ENCODE data around the gene ZHX3. TPM values are rescaled to one million over a fixed set of nuclear protein-coding genes. Genes with fewer than 3 reads are reported as not detected.

The ZHX3 gene
- total and polyA plus RNA-seq, 9 of the 15 experiments (the other 6 are each of a cell fraction or from before 2014, with no cell fraction given), result 0.80 to 14.6 (median 4.9) TPM

DNA sequence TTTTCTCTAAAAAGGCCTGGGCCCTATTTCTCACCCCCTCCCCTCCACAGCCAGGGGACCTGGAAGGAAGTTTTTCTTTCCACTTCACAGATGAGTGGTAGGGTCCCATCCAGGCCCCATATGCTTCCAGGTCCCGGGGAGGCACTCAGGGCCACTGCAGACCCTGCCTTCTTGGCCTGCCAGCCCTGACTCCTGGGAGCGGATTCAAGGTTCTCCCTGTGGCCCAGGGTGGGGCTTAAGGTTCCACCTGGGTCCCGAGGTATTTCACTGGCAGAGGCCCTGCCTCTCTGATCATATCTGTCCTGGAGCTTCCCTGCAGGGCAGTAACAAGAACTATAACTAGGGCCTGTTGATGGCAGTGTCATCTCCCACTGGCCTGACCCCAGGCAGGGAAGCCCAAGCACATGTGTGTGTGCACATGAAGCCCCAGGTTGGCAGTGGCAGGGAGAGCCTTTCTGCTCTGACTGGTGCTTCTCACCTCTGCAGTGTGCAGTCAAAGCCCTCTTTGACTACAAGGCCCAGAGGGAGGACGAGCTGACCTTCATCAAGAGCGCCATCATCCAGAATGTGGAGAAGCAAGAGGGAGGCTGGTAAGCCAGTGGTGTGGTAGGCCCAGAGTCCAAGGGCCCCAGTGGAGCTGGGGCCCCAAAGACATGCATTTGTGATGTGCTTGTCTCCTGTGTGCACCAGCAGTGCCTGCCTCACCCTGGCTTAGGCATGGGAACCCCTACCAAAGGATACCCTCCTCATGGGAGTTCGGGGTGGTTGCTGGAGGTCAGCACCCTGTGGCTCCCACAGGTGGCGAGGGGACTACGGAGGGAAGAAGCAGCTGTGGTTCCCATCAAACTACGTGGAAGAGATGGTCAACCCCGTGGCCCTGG lies 149.0 kb downstream of the ZHX3 start:
- in situ Hi-C loops (cut with MboI), result no loop called here
- Histone ChIP-seq H3K27me3 (ENCODE audit: control insufficient read depth in 2 of 2, insufficient read depth in 2 of 2, low read length in 2 of 2) (no peaks in the 10 kb centered on the region), H3K27ac (ENCODE audit: extremely low read depth, low read depth, low read length) (no peak overlapping the region), H3K79me2 (ENCODE audit: control insufficient read depth, insufficient read depth, low read length) (no peaks in the 10 kb centered on the region), H3K36me3 (ENCODE audit: control insufficient read depth, insufficient read depth, low read length) (peaks cover 85% of the 10 kb centered on the region; the same call in 2 of the 3 replicates), H3K9me1 (ENCODE audit: control insufficient read depth, insufficient read depth, low read length) (peaks cover 2% of the 10 kb centered on the region), H4K20me1 (replicated peaks; ENCODE audit: control insufficient read depth, insufficient read depth, low read length) (peaks cover 9% of the 10 kb centered on the region; the same call in 1 of the 2 replicates), H3K4me2 (ENCODE audit: insufficient read depth, low read length) (no peak overlapping the region), H3K9ac (ENCODE audit: insufficient read depth in 1 of 2, low read depth in 2 of 2, low read length in 2 of 2) (no peak overlapping the region), H3K4me3 (no peak overlapping the region), H3K9me3 (replicated peaks; ENCODE audit: control insufficient read depth, insufficient read depth, low read depth, low read length) (no peaks in the 10 kb centered on the region), H2AFZ (ENCODE audit: low read depth, low read length) (no peak overlapping the region), H3K4me1 (replicated peaks in 1 of 2; ENCODE audit: control insufficient read depth in 2 of 2, insufficient read depth in 2 of 2, low read length in 2 of 2) (no peaks in the 10 kb centered on the region)
- ChIA-PET POLR2A (interaction anchor here (1.3 to 2.3 kb wide), 2 partner anchors 10 to 18 kb away, joined by 3 to 7 read pairs; no protein-coding TSS in a partner anchor), CTCF (ENCODE audit: low intra/inter-chr PET ratio) (no interaction called here)
- BruUV-seq (replicated peaks), result no TSS peak
- FAIRE-seq, result no peak
- TF ChIP-seq GABPB1 (CRISPR knock-in tag; IDR thresholded peaks at IDR 0.05), result no peak
- TF ChIP-seq EP300 (IDR thresholded peaks at IDR 0.05; ENCODE audit: low read length), result no peak
- no peak for TF ChIP-seq NFYB (IDR thresholded peaks at IDR 0.05; ENCODE audit: extremely low read depth, insufficient read length)
- no peak for TF ChIP-seq SIX5 (IDR thresholded peaks at IDR 0.05; ENCODE audit: borderline replicate concordance in 1 of 2, insufficient read depth in 1 of 2, low read depth in 1 of 2, low read length in 2 of 2)
- TF ChIP-seq ZKSCAN1 (IDR thresholded peaks at IDR 0.05; ENCODE audit: low read depth, low read length), result no peak
- TF ChIP-seq ELF4 (CRISPR knock-in tag; IDR thresholded peaks at IDR 0.05), result no peak
- TF ChIP-seq POLR2G (IDR thresholded peaks at IDR 0.05; ENCODE audit: low read depth, low read length), result peak; percentile 35; the same call in 1 of the 2 replicates
- TF ChIP-seq VEZF1 (CRISPR knock-in tag; IDR thresholded peaks at IDR 0.05), result no peak
- TF ChIP-seq TAF1 (IDR thresholded peaks at IDR 0.05; ENCODE audit: control insufficient read depth, extremely low read depth, insufficient read depth, low read length, severe bottlenecking), result no peak
- no peak for ATAC-seq
- intact Hi-C loops (cut with micrococcal nuclease), result no loop called here
- DNase-seq (ENCODE audit: extremely low read depth in 1 of 4, low spot score in 3 of 4), result no peak
- 88% methylated on average over 10 of the region's 10 CpGs for WGBS (ENCODE audit: insufficient coverage, low coverage, missing lambda C conversion rate)
